ENCODE results near the gene PLD4. TPM values are rescaled to one million over a fixed set of nuclear protein-coding genes. Genes with fewer than 3 reads are reported as not detected.

The PLD4 gene
- total and polyA plus RNA-seq, 9 of the 15 experiments (the other 6 are each of a cell fraction or from before 2014, with no cell fraction given) = 0.18 to 0.24 TPM; not detected in 7

DNA sequence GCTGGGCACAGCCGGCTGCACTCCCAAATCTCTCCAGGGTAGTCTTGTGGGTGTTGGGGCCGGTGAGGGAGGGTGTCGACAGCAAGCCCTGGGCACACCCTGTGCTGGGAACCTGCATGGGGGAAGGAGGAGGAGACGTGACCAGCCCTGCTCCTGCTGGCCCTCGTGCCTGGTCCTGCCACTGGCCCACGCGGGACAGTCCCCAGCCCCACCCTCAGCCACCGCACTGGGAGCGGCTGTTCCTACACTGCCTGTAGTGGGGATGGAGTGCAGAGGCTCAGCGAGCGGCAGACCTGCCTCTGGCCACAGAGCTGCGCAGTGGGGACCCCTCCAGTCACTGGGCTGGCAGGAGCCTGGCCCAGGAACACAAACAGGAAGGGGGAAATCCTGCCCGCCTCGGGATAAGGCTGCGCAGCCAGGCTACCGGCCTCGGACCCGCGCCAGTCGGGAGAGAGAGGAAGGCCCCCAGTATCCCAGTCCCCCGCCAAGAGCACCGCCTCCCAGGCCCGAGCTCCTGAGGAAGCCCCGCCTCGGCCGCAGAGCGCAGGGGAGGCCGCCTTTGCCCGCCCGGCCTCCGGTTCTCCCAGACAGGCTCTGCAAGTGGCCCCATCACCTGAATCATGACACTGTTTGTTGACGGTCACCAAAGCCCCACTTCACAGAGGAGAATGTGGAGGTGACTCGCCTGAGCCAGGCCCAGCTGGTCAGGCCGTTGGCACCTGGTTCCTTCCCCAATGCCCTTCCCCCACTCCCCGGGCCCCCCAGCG, 42.9 kb downstream of the PLD4 start:
- Histone ChIP-seq H3K36me3 (ENCODE audit: control insufficient read depth, insufficient read depth, low read length) (no peaks in the 10 kb centered on the region), H3K9me1 (ENCODE audit: control insufficient read depth, insufficient read depth, low read length) (no peaks in the 10 kb centered on the region), H3K4me3 (no peak overlapping the region), H3K79me2 (ENCODE audit: control insufficient read depth, insufficient read depth, low read length) (no peaks in the 10 kb centered on the region), H2AFZ (ENCODE audit: low read depth, low read length) (no peak overlapping the region), H3K9me3 (replicated peaks; ENCODE audit: control insufficient read depth, insufficient read depth, low read depth, low read length) (no peaks in the 10 kb centered on the region), H3K27ac (ENCODE audit: extremely low read depth, low read depth, low read length) (no peak overlapping the region), H3K27me3 (ENCODE audit: control insufficient read depth in 2 of 2, insufficient read depth in 2 of 2, low read length in 2 of 2) (peaks cover 5 to 34% of the 10 kb centered on the region in 2 experiments; a peak in 2 of 5 replicates), H4K20me1 (replicated peaks; ENCODE audit: control insufficient read depth, insufficient read depth, low read length) (peaks cover 6% of the 10 kb centered on the region; the same call in 1 of the 2 replicates), H3K4me2 (ENCODE audit: insufficient read depth, low read length) (no peak overlapping the region), H3K9ac (ENCODE audit: insufficient read depth in 1 of 2, low read depth in 2 of 2, low read length in 2 of 2) (no peak overlapping the region; a peak in 1 of 4 replicates), H3K4me1 (replicated peaks in 1 of 2; ENCODE audit: control insufficient read depth in 2 of 2, insufficient read depth in 2 of 2, low read length in 2 of 2) (peaks cover 0 to 47% of the 10 kb centered on the region in 2 experiments; a peak in 3 of 5 replicates)
- intact Hi-C loops (cut with micrococcal nuclease) = no loop called here
- no peak for FAIRE-seq
- CTCF ChIA-PET (ENCODE audit: low intra/inter-chr PET ratio) = no interaction called here
- DNase-seq (ENCODE audit: extremely low read depth in 1 of 4, low spot score in 3 of 4) = no peak
- no TSS peak for BruUV-seq (replicated peaks)
- in situ Hi-C loops (cut with MboI) = no loop called here
- 4% methylated on average over 19 of the region's 36 CpGs for WGBS (ENCODE audit: insufficient coverage, low coverage, missing lambda C conversion rate)
- peak; percentile 39 for ATAC-seq
- POLR2A ChIA-PET = interaction anchor here (0.6 kb wide), 2 partner anchors 100 to 358 kb away, joined by 3 to 4 read pairs; no protein-coding TSS in a partner anchor
- TF ChIP-seq LARP7 (IDR thresholded peaks at IDR 0.05) (no peak), HDAC3 (IDR thresholded peaks at IDR 0.05; ENCODE audit: borderline replicate concordance, partially characterized antibody) (no peak), XRCC4 (IDR thresholded peaks at IDR 0.05; ENCODE audit: extremely low read depth, insufficient read depth, insufficient read length) (no peak), NR2C1 (IDR thresholded peaks at IDR 0.05) (no peak), NR2C1 (tag; IDR thresholded peaks at IDR 0.05) (no peak), FOXM1 (IDR thresholded peaks at IDR 0.05; ENCODE audit: low read depth) (no peak), FOXM1 (CRISPR knock-in tag; IDR thresholded peaks at IDR 0.05; ENCODE audit: low read depth) (no peak), KLF1 (tag; IDR thresholded peaks at IDR 0.05) (no peak), ZNF695 (CRISPR knock-in tag; IDR thresholded peaks at IDR 0.05) (no peak), ZFPM2 (CRISPR knock-in tag; IDR thresholded peaks at IDR 0.05) (no peak), POLR2A (conservative IDR thresholded peaks at IDR 0.05) (no peak)
- TF ChIP-seq, protein P1, sequence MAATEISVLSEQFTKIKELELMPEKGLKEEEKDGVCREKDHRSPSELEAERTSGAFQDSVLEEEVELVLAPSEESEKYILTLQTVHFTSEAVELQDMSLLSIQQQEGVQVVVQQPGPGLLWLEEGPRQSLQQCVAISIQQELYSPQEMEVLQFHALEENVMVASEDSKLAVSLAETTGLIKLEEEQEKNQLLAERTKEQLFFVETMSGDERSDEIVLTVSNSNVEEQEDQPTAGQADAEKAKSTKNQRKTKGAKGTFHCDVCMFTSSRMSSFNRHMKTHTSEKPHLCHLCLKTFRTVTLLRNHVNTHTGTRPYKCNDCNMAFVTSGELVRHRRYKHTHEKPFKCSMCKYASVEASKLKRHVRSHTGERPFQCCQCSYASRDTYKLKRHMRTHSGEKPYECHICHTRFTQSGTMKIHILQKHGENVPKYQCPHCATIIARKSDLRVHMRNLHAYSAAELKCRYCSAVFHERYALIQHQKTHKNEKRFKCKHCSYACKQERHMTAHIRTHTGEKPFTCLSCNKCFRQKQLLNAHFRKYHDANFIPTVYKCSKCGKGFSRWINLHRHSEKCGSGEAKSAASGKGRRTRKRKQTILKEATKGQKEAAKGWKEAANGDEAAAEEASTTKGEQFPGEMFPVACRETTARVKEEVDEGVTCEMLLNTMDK (IDR thresholded peaks at IDR 0.05; ENCODE audit: borderline replicate concordance, insufficient read depth, low read depth, low read length, poor library complexity, severe bottlenecking) = no peak
- TF ChIP-seq, protein P2, sequence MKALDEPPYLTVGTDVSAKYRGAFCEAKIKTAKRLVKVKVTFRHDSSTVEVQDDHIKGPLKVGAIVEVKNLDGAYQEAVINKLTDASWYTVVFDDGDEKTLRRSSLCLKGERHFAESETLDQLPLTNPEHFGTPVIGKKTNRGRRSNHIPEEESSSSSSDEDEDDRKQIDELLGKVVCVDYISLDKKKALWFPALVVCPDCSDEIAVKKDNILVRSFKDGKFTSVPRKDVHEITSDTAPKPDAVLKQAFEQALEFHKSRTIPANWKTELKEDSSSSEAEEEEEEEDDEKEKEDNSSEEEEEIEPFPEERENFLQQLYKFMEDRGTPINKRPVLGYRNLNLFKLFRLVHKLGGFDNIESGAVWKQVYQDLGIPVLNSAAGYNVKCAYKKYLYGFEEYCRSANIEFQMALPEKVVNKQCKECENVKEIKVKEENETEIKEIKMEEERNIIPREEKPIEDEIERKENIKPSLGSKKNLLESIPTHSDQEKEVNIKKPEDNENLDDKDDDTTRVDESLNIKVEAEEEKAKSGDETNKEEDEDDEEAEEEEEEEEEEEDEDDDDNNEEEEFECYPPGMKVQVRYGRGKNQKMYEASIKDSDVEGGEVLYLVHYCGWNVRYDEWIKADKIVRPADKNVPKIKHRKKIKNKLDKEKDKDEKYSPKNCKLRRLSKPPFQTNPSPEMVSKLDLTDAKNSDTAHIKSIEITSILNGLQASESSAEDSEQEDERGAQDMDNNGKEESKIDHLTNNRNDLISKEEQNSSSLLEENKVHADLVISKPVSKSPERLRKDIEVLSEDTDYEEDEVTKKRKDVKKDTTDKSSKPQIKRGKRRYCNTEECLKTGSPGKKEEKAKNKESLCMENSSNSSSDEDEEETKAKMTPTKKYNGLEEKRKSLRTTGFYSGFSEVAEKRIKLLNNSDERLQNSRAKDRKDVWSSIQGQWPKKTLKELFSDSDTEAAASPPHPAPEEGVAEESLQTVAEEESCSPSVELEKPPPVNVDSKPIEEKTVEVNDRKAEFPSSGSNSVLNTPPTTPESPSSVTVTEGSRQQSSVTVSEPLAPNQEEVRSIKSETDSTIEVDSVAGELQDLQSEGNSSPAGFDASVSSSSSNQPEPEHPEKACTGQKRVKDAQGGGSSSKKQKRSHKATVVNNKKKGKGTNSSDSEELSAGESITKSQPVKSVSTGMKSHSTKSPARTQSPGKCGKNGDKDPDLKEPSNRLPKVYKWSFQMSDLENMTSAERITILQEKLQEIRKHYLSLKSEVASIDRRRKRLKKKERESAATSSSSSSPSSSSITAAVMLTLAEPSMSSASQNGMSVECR (CRISPR knock-in tag; IDR thresholded peaks at IDR 0.05) = no peak
- TF ChIP-seq, protein P3, sequence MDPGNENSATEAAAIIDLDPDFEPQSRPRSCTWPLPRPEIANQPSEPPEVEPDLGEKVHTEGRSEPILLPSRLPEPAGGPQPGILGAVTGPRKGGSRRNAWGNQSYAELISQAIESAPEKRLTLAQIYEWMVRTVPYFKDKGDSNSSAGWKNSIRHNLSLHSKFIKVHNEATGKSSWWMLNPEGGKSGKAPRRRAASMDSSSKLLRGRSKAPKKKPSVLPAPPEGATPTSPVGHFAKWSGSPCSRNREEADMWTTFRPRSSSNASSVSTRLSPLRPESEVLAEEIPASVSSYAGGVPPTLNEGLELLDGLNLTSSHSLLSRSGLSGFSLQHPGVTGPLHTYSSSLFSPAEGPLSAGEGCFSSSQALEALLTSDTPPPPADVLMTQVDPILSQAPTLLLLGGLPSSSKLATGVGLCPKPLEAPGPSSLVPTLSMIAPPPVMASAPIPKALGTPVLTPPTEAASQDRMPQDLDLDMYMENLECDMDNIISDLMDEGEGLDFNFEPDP (CRISPR knock-in tag; IDR thresholded peaks at IDR 0.05) = no peak
